HEK293 (cell line): ENCODE results near the gene ITGB5.

Experiments used
- CTCF ChIA-PET: fragments of 350-600 bp; formaldehyde crosslinking; extraction: SDS; loops from one replicate; lab custom pipeline; 2021; ENCODE audit warnings: antibody characterized with exemption; lab: Yijun Ruan, JAX
- POLR2A ChIA-PET: fragments of 300-600 bp; formaldehyde crosslinking; extraction: SDS; loops from one replicate; lab custom pipeline; 2020; ENCODE audit warnings: antibody characterized with exemption, inconsistent platforms; lab: Yijun Ruan, JAX
- H3K27ac ChIP-seq: fragments of 200-500 bp; sonication (Bioruptor generic); 2 replicates; pipeline ENCODE4 v1.5.1; 2014; ENCODE audit warnings: low read depth, low read length, control low read depth, inconsistent platforms; ENCODE audit errors: extremely low read depth
- H3K36me3 ChIP-seq, 2 experiments: fragments of 200-500 bp in 1 of 2; sonication (Bioruptor generic) in 1 of 2; 1 replicate in 1 of 2; 2 replicates in 1 of 2; pipeline ENCODE4 v1.5.1; 2014 to 2017; ENCODE audit warnings: inconsistent platforms in 2 of 2, low read length in 2 of 2; ENCODE audit not compliant: control insufficient read depth in 2 of 2, insufficient read depth in 1 of 2
- H3K4me1 ChIP-seq: fragments of 200-500 bp; sonication (Bioruptor generic); 2 replicates; pipeline ENCODE4 v1.5.1; 2014; ENCODE audit warnings: mild to moderate bottlenecking, low read length, inconsistent platforms; ENCODE audit not compliant: control insufficient read depth, insufficient read depth
- H3K4me3 ChIP-seq: 2 replicates; pipeline ENCODE4 v1.5.1; 2011; ENCODE audit warnings: low read depth, mild to moderate bottlenecking, control low read depth, low read length, moderate library complexity
- H3K9me3 ChIP-seq: fragments of 200-500 bp; sonication (Bioruptor generic); 2 replicates; pipeline ENCODE4 v1.5.1; 2014; ENCODE audit warnings: low read depth, low read length, inconsistent platforms; ENCODE audit not compliant: control insufficient read depth, insufficient read depth
- GLI2 ChIP-seq: fragments of 450-650 bp; formaldehyde crosslinking; IDR thresholded peaks from 2 replicates; pipeline ENCODE4; 2017; ENCODE audit warnings: missing biosample characterization, missing genetic modification characterization, low read depth, borderline replicate concordance
- HOXC10 ChIP-seq: sonication (generic); formaldehyde crosslinking; IDR thresholded peaks from 2 replicates; pipeline ENCODE4 v1.8.1; 2023; ENCODE audit warnings: mild to moderate bottlenecking, missing genetic modification reagents
- MYNN ChIP-seq: fragments of 450-650 bp; formaldehyde crosslinking; IDR thresholded peaks from 2 replicates; pipeline ENCODE4 v1.5.1; 2016; ENCODE audit warnings: missing biosample characterization, missing genetic modification characterization, borderline replicate concordance
- MZF1 ChIP-seq: fragments of 450-650 bp; formaldehyde crosslinking; IDR thresholded peaks from 2 replicates; pipeline ENCODE4 v1.5.1; 2017; ENCODE audit warnings: missing biosample characterization, missing genetic modification characterization, borderline replicate concordance
- OSR2 ChIP-seq: fragments of 450-650 bp; formaldehyde crosslinking; IDR thresholded peaks from 2 replicates; pipeline ENCODE4 v1.5.1; 2016; ENCODE audit warnings: missing biosample characterization, missing genetic modification characterization
- TCF7L2 ChIP-seq: IDR thresholded peaks from 2 replicates; pipeline ENCODE4 v1.6.1; 2011; ENCODE audit warnings: low read depth, mild to moderate bottlenecking, inconsistent platforms, low read length, moderate library complexity, borderline replicate concordance
- YY1 ChIP-seq: fragments of 450-650 bp; formaldehyde crosslinking; IDR thresholded peaks from 2 replicates; pipeline ENCODE4 v1.5.1; 2018; ENCODE audit warnings: missing biosample characterization, missing genetic modification characterization
- ZBTB17 ChIP-seq: fragments of 450-650 bp; formaldehyde crosslinking; IDR thresholded peaks from 2 replicates; pipeline ENCODE4 v1.5.1; 2016; ENCODE audit warnings: missing biosample characterization, missing genetic modification characterization
- ZIC2 ChIP-seq: fragments of 450-650 bp; formaldehyde crosslinking; IDR thresholded peaks from 2 replicates; pipeline ENCODE4 v1.5.1; 2016; ENCODE audit warnings: missing biosample characterization, missing genetic modification characterization
- ZNF10 ChIP-seq: fragments of 450-650 bp; formaldehyde crosslinking; IDR thresholded peaks from 2 replicates; pipeline ENCODE4 v1.5.1; 2017; ENCODE audit warnings: missing biosample characterization, missing genetic modification characterization
- ZNF138 ChIP-seq: fragments of 450-650 bp; formaldehyde crosslinking; IDR thresholded peaks from 2 replicates; pipeline ENCODE4 v1.5.1; 2016; ENCODE audit warnings: missing biosample characterization, missing genetic modification characterization, borderline replicate concordance
- ZNF19 ChIP-seq: fragments of 450-650 bp; formaldehyde crosslinking; IDR thresholded peaks from 2 replicates; pipeline ENCODE4; 2016; ENCODE audit warnings: missing biosample characterization, missing genetic modification characterization, low read depth
- ZNF202 ChIP-seq: fragments of 450-650 bp; formaldehyde crosslinking; IDR thresholded peaks from 2 replicates; pipeline ENCODE4 v1.5.1; 2016; ENCODE audit warnings: missing biosample characterization, missing genetic modification characterization, borderline replicate concordance
- ZNF292 ChIP-seq: fragments of 450-650 bp; formaldehyde crosslinking; IDR thresholded peaks from 2 replicates; pipeline ENCODE4 v1.5.1; 2016; ENCODE audit warnings: low read depth, missing biosample characterization, missing genetic modification characterization, borderline replicate concordance
- ZNF335 ChIP-seq: fragments of 450-650 bp; formaldehyde crosslinking; conservative IDR thresholded peaks from 2 replicates; pipeline ENCODE4 v1.5.1; 2016; ENCODE audit warnings: missing biosample characterization, missing genetic modification characterization
- ZNF362 ChIP-seq: fragments of 450-650 bp; formaldehyde crosslinking; IDR thresholded peaks from 2 replicates; pipeline ENCODE4 v1.5.1; 2016; ENCODE audit warnings: missing biosample characterization, missing genetic modification characterization
- ZNF37A ChIP-seq: fragments of 450-650 bp; IDR thresholded peaks from 2 replicates; pipeline ENCODE4 v1.5.1; 2018; ENCODE audit warnings: missing biosample characterization, missing genetic modification characterization
- ZNF416 ChIP-seq: fragments of 450-650 bp; formaldehyde crosslinking; IDR thresholded peaks from 2 replicates; pipeline ENCODE4 v1.5.1; 2016; ENCODE audit warnings: missing biosample characterization, missing genetic modification characterization
- ZNF433 ChIP-seq: fragments of 450-650 bp; formaldehyde crosslinking; IDR thresholded peaks from 2 replicates; pipeline ENCODE4 v1.5.1; 2016; ENCODE audit warnings: missing biosample characterization, missing genetic modification characterization, low read depth
- ZNF548 ChIP-seq: fragments of 450-650 bp; formaldehyde crosslinking; IDR thresholded peaks from 2 replicates; pipeline ENCODE4 v1.5.1; 2016; ENCODE audit warnings: missing biosample characterization, missing genetic modification characterization
- ZNF596 ChIP-seq: fragments of 450-650 bp; IDR thresholded peaks from 2 replicates; pipeline ENCODE4 v1.5.0; 2018; ENCODE audit warnings: missing biosample characterization, mild to moderate bottlenecking, missing genetic modification characterization, moderate library complexity
- ZSCAN23 ChIP-seq: fragments of 450-650 bp; formaldehyde crosslinking; IDR thresholded peaks from 2 replicates; pipeline ENCODE4 v1.5.1; 2016; ENCODE audit warnings: missing biosample characterization, missing genetic modification characterization
- ZSCAN30 ChIP-seq: fragments of 450-650 bp; IDR thresholded peaks from 2 replicates; pipeline ENCODE4 v1.5.1; 2018; ENCODE audit warnings: missing biosample characterization, mild to moderate bottlenecking, missing genetic modification characterization, moderate library complexity
- ZSCAN4 ChIP-seq: fragments of 450-650 bp; formaldehyde crosslinking; IDR thresholded peaks from 2 replicates; pipeline ENCODE4 v1.5.1; 2017; ENCODE audit warnings: missing biosample characterization, missing genetic modification characterization
- TF ChIP-seq, protein P1 (sequence below): fragments of 450-650 bp; formaldehyde crosslinking; conservative IDR thresholded peaks from 2 replicates; pipeline ENCODE4 v1.5.1; 2016; ENCODE audit warnings: low read depth, missing biosample characterization, missing genetic modification characterization

ITGB5 gene

DNA sequence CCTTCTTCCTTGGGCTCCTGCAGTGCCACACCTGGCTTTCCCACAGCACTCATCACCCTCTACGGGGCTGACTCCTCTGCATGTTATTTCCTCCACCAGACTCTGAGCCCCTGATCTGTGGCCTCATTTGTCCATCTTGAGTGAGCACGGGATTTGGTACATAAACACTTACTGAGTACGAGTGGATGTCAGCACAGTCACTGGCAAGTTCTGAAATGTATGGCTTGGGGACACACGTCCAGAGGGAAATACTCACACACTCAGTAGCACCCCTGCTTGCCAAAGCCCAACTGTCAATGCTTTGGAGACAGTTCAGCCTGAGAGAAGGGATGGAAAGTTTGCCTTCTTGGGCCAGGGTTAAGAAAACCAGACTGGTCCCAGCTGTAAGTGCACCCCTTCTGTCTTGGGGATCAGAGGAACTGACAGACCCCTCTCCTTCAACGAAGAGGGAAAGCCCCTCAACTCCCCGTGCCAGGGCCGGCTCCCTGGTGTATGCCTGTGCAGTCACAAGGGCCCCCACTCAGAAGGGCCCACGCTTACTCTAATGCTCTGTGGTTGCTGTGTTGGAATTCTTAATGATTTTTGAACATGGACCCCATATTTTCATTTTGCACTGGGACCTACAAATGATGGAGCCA lies 85.0 kb downstream of the ITGB5 start:
- POLR2A ChIA-PET = no interaction called here
- Histone ChIP-seq H3K4me3 (no peak overlapping the region), H3K9me3 (no peaks in the 10 kb centered on the region), H3K27ac (no peak overlapping the region), H3K4me1 (peaks cover 5% of the 10 kb centered on the region), H3K36me3 (peaks cover 0 to 5% of the 10 kb centered on the region in 2 experiments; a peak in 1 of 3 replicates)
- TF ChIP-seq ZIC2 (tag by site-specific recombination) (0 out of 2 replicates have a peak, but pooled peaks have one; percentile 20), ZNF19 (tag by site-specific recombination) (no peak)
- CTCF ChIA-PET = no interaction called here

DNA sequence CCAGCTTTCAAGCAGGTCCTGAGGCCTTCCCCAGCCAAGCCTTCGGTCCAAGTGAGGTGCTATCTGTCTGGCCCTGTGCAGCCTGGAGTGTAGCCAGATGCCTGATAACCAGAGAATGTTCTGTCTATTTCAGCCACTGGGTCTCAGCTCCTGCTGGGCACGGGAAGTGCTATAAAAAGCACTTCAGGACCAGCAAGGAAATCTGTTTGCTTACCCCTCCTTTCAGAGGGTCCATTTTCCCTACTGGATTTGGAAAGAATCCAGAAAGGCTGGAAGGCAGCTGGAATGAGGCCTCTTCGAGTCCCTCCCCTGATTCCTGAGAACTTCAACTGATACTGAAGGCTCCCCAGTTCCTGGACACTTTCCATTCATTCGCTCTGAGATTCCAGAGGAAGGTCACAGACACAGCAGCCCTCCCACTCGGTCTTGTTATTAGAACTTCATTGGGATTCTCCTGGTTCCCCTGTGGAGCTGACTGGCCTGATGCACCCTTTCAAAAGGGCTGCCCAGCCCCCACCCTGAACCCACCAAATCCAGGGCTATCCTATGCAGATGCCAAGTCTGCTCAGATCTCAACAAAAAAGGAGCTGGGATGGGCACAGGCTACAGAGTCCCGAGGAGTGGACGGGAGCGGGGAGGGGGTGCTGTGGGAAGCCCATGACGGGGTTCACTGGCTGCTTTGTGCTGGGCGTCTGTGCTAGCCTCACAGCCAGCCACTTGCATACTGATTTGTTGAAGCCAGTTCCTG lies 86.5 kb downstream of the ITGB5 start:
- 0 out of 2 replicates have a peak overlapping the region, but pooled peaks have one; percentile 30 for H3K27ac ChIP-seq
- peaks cover 0 to 16% of the 10 kb centered on the region in 2 experiments; a peak in 1 of 3 replicates for H3K36me3 ChIP-seq
- ChIA-PET POLR2A (no interaction called here), CTCF (interaction anchor here (0.8 to 1.7 kb wide), 3 partner anchors 14 to 101 kb away, joined by 3 to 4 read pairs (median 4); no protein-coding TSS in a partner anchor)
- H3K4me3 ChIP-seq = no peak overlapping the region
- peaks cover 5% of the 10 kb centered on the region for H3K4me1 ChIP-seq
- H3K9me3 ChIP-seq = no peaks in the 10 kb centered on the region
- TF ChIP-seq ZNF335 (tag by site-specific recombination) = peak; percentile 41
- TF ChIP-seq ZNF416 = no peak
- TF ChIP-seq ZNF596 (tag by site-specific recombination) = no peak
- no peak for TF ChIP-seq ZNF37A (tag by site-specific recombination)
- no peak for TF ChIP-seq ZSCAN23
- no peak for TF ChIP-seq YY1 (tag by site-specific recombination)
- TF ChIP-seq ZNF10 (tag by site-specific recombination) = peak; percentile 90
- no peak for TF ChIP-seq ZSCAN4 (tag by site-specific recombination)
- TF ChIP-seq ZNF292 = no peak
- TF ChIP-seq ZSCAN30 (tag by site-specific recombination) = no peak
- peak; percentile 55 for TF ChIP-seq ZIC2 (tag by site-specific recombination)
- no peak for TF ChIP-seq ZNF548 (tag by site-specific recombination)
- no peak for TF ChIP-seq ZNF138 (tag by site-specific recombination)
- TF ChIP-seq OSR2 (tag by site-specific recombination) = 0 out of 2 replicates have a peak, but pooled peaks have one; percentile 21
- TF ChIP-seq MZF1 = peak; percentile 62; the same call in 1 of the 2 replicates
- no peak for TF ChIP-seq TCF7L2
- TF ChIP-seq, protein P1, sequence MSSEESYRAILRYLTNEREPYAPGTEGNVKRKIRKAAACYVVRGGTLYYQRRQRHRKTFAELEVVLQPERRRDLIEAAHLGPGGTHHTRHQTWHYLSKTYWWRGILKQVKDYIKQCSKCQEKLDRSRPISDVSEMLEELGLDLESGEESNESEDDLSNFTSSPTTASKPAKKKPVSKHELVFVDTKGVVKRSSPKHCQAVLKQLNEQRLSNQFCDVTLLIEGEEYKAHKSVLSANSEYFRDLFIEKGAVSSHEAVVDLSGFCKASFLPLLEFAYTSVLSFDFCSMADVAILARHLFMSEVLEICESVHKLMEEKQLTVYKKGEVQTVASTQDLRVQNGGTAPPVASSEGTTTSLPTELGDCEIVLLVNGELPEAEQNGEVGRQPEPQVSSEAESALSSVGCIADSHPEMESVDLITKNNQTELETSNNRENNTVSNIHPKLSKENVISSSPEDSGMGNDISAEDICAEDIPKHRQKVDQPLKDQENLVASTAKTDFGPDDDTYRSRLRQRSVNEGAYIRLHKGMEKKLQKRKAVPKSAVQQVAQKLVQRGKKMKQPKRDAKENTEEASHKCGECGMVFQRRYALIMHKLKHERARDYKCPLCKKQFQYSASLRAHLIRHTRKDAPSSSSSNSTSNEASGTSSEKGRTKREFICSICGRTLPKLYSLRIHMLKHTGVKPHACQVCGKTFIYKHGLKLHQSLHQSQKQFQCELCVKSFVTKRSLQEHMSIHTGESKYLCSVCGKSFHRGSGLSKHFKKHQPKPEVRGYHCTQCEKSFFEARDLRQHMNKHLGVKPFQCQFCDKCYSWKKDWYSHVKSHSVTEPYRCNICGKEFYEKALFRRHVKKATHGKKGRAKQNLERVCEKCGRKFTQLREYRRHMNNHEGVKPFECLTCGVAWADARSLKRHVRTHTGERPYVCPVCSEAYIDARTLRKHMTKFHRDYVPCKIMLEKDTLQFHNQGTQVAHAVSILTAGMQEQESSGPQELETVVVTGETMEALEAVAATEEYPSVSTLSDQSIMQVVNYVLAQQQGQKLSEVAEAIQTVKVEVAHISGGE = no peak
- no peak for TF ChIP-seq HOXC10 (CRISPR knock-in tag)
- peak; percentile 44; the same call in 1 of the 2 replicates for TF ChIP-seq ZBTB17 (tag by site-specific recombination)
- no peak for TF ChIP-seq ZNF362 (tag by site-specific recombination)
- no peak for TF ChIP-seq ZNF202 (tag by site-specific recombination)
- no peak for TF ChIP-seq ZNF433 (tag by site-specific recombination)
- TF ChIP-seq GLI2 (tag by site-specific recombination) = no peak
- TF ChIP-seq MYNN (tag by site-specific recombination) = no peak
